GM12874 (cell line): ENCODE results near the gene TRIM7.
A peak's percentile ranks its signal among the peaks of the same experiment; 100 is the strongest.

Source experiments
- TF ChIP-seq, protein P1 (sequence below): IDR thresholded peaks from 2 replicates; pipeline ENCODE4 v1.5.1; 2011; ENCODE audit warnings: low read depth, mild to moderate bottlenecking, control low read depth, low read length, moderate library complexity; ENCODE audit not compliant: insufficient read depth

TRIM7 gene

DNA sequence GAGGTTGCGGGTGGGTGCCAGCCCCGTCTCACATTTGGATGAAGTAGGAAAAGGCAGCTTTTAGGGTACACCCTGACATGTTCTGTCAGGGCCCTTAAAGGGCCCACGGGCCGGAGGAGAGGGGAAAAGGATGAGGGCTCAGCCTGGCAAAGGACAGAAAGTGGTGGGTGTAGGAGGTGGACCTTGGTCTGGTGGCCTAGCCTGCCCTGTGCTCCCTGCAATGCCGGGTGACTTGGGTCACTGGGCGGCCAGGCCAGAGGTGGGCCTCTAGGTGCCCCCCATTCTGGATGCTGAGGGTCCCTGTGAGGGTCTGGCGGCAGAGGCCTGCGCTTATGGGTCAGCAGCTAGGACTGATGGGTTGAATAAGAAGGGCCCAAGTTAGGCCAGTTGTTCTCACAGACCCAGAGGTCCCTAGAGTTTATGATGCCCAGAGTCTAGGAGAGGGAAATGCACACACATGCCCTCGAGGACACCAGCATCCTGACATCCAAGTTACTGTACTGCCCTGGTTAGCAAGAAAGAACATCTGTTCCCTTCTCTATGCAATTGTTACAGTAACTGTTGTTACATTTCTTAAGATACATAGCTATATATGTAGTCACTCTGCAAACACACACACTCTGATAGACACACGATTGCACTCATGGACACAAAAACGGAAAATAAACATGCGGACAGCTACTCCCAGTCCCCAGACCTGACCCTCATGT, 12.5 kb downstream of the TRIM7 start:
- TF ChIP-seq, protein P1, sequence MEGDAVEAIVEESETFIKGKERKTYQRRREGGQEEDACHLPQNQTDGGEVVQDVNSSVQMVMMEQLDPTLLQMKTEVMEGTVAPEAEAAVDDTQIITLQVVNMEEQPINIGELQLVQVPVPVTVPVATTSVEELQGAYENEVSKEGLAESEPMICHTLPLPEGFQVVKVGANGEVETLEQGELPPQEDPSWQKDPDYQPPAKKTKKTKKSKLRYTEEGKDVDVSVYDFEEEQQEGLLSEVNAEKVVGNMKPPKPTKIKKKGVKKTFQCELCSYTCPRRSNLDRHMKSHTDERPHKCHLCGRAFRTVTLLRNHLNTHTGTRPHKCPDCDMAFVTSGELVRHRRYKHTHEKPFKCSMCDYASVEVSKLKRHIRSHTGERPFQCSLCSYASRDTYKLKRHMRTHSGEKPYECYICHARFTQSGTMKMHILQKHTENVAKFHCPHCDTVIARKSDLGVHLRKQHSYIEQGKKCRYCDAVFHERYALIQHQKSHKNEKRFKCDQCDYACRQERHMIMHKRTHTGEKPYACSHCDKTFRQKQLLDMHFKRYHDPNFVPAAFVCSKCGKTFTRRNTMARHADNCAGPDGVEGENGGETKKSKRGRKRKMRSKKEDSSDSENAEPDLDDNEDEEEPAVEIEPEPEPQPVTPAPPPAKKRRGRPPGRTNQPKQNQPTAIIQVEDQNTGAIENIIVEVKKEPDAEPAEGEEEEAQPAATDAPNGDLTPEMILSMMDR, result no peak

DNA sequence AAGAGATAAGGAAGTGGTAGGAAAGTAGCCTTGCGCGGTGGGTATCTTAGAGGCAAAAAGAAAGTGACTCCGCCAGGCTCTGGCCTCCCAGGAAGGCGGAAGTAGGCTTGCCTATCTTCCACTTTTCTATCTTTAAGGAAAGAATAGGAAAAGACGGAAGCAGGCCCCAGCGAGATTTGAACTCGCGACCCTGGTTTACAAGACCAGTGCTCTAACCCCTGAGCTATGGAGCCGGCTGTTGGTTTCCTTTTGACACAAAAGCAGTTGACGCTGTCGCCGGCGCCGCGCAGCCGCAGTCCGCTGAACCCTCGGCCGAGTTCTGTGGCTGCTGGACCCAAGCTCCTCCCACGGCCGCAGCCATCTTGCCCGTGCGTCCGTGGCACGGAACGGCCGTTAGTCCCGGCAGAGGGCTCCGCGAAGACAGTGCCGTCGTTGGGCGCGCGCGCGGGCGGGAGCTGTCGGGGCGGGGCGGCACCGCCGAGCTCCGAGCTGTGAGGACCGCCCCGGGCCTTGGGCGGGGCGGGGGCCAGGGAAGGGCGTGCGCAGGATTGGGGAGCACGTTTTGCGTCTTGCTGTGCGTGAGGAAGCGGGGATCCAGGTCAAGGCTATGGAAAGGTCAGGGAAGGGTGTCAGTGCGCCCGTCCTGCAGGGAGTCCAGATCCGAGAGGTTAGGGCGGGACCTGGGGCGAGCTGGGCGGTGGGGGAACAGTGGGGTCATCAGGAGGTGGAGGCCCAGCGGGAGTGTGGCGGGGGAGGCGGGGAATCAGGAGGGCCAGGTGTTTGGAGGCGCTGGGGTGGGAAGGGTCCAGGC, 13.3 kb downstream of the TRIM7 start:
- TF ChIP-seq, protein P1, result no peak

DNA sequence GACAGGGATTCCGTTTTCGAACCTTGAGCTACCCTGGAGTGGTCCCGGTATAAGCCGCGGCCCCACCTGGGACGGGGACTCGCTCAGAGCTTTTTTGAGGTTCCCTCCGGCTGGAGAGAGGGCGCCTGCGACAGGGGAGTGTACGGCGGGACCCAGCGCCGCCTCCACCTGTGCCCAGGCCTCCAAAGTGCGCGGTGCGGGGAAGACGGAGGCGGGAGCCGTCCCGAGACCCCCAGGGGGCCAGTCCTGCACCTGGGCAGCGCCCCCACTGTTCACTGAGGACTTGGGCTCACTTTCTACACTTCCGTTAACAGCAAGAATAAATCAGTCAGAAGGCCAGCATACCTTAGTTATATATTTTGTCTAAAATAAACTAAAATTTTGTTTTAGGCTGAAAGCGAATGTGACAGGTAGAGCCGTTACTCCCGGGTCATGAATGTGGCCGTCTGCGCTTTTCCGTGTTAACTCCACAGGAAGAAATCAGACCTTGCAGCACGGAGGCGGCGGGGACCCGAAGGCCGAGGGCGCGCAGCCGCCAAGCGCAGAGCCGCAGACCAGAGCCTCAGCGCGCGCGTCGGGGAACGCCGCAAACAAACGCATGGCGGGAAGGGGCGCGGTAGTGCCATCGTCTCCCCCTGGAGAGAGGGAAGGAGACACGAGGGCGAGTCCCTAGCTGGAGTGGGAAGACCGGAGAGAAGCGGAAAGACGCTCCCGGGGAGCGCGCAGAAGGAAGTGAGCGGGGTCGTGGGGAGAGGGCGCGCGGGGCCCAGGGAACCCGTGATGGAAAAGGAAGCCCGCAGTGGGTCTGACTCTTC, 14.1 kb downstream of the TRIM7 start:
- TF ChIP-seq, protein P1, result peak; percentile 47; the same call in 1 of the 2 replicates

DNA sequence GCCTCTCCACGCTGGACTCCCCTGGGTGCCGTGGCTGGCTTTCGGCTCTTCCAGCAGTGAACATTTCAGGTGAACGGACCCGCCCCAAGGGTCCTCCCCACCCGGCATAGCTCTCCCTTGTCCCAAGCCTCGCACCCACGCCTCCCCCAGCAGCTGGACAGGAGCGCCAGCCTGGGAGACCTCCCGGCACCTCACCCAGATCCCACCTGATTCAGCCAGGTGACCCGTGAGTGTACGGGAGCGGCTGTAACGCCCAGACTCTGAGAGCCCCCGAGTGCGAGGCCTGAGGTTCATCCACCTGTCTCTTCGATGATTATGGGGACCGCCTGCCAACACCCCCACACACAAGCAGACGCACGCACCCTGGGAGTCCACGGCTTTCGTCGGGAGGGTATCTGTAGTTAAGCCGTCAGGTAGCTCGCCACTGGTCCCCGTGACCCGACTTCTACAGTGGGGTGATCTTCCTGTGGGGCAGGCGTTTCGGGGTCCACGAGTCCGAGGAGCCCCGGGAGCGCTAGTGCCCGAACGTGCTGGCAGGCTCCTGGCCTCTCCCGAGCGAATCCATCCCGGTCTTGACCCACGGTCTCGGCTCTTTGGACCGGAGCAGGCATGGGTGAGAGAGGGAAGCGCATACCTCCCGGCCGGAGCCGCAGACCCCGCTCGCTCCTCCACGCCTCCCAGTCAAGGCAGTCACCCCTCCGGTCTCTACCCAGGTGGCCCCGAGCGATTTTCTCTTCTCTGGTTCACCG, 14.9 kb downstream of the TRIM7 start:
- TF ChIP-seq, protein P1, result no peak

DNA sequence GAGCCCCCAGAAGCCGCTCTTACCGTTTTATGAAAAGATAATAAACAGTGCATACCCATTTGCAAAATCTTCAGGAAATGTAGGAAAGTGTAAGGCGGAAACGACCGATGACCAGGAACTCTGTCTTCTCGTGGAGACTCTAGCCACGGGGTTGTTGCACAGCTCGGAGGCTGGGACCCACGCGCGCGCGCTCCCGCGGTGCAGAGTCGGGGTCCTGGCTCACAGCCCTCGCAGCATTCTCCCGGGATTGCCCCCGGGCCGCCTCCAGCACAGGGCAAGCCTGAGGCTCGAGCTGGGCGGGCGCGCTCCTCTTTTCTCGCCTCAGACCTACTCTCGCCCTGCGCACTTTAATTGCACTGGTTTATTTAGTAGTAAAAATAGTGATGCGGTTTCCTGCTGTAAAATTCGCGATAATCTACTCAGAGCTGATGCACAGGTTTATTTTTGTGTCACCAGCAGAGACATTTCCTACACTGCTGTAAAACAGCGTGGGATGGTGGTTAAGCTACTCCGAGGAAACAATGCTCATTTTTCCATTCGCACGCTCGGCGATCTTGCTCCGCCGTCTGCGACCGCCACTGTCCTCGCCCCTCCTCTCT, 15.5 kb downstream of the TRIM7 start:
- TF ChIP-seq, protein P1, result no peak

DNA sequence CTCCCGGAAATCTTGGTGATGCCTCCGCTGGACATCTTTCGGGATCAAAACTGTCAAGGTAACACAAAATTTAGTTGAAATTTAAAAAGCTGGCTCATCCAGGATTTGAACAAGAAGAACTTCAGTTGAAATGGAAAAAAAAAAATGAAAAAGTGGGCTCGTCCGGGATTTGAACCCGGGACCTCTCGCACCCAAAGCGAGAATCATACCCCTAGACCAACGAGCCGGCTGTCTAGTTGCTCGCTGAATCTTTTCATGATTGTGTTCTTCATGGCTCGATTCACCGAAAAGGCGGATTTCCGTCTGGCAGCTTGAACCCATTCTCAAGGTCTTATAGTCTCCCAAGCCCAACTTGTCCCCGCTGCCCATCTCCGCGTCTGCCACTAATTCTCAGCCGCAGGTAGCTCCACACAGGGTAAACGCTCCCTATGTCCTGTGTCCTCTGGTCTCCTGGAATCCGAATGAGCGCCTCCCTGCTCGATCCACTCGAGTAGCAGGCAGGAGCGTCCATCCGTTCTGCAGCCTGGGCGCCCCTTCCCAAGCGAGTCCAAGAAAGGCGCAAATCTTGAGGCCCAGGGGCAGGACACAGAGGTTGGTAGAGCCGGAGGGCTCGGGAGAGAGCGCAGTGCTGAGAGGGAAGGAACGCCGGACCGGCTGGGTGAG, 16.2 kb downstream of the TRIM7 start:
- TF ChIP-seq, protein P1, result no peak
